ENCODE data around the gene ZCCHC14. TPM values are rescaled to one million over a fixed set of nuclear protein-coding genes. Genes with fewer than 3 reads are reported as not detected.

ZCCHC14 gene
- total and polyA plus RNA-seq, 2 of the 8 experiments (the other 6 are each of a cell fraction or from before 2014, with no cell fraction given), result 8.2 to 28.2 TPM

DNA sequence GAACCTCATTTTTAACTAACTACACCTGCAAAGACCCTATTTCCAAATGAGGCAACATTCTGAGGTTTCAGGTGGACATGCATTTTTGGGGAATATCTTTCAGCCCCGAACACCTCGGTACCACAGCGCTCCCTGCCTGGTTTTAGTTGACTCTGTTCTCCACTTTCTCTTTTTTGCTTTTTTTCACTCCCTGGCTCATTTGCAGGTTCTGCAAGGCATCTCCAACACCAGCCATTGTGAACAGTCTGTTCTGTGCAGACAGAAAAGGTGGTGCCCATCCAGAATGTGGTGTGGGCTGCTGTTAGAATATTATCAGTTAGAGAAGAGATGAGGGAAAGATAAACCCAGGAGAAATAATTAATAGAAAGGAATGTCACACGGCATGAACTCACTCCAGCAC is 32.5 kb upstream of the ZCCHC14 start:
- Histone ChIP-seq H2BK15ac (ENCODE audit: low read length) (no peak overlapping the region), H2AK5ac (ENCODE audit: low read depth, low read length) (no peak overlapping the region)

More for the DNA sequence above, 32.5 kb upstream of the ZCCHC14 start:
- 0 out of 4 replicates have a peak, but pooled peaks cover 0 to 4% of the 10 kb centered on the region in 2 experiments for H3K9me3 ChIP-seq (ENCODE audit: insufficient read depth in 2 of 2, low read depth in 1 of 2, low read length in 1 of 2)
- H3K14ac ChIP-seq (ENCODE audit: insufficient read length), result no peak overlapping the region
- no peak overlapping the region for H4K91ac ChIP-seq (replicated peaks; ENCODE audit: insufficient read length, low read length)
- no peak overlapping the region for H3K4ac ChIP-seq (replicated peaks; ENCODE audit: insufficient read length, low read depth, low read length)
- H2AFZ ChIP-seq (ENCODE audit: low read length), result no peak overlapping the region
- no peak overlapping the region for H4K5ac ChIP-seq (ENCODE audit: insufficient read length, low read depth, low read length)
- FAIRE-seq, result no peak
- ChIA-PET CTCF (ENCODE audit: partially characterized antibody) (no interaction called here), POLR2A (ENCODE audit: partially characterized antibody) (no interaction called here)
- no peak overlapping the region for H2BK120ac ChIP-seq (replicated peaks; ENCODE audit: low read depth, low read length)
- no peak overlapping the region for H3K4me2 ChIP-seq (ENCODE audit: insufficient read depth in 1 of 2, low read depth in 2 of 2, low read length in 2 of 2)
- H3K23ac ChIP-seq (ENCODE audit: insufficient read length), result no peak overlapping the region
- no peaks in the 10 kb centered on the region for H3K79me2 ChIP-seq (ENCODE audit: control insufficient read depth in 1 of 2, insufficient read depth in 2 of 2, low read length in 2 of 2)
- no peak for TF ChIP-seq TBP (IDR thresholded peaks at IDR 0.05; ENCODE audit: low read depth, low read length)
- TF ChIP-seq NANOG (IDR thresholded peaks at IDR 0.05; ENCODE audit: insufficient read depth, low read depth, low read length, poor library complexity, severe bottlenecking), result no peak
- TF ChIP-seq HDAC2 (IDR thresholded peaks at IDR 0.05; ENCODE audit: borderline replicate concordance in 1 of 2, low read depth in 2 of 2, low read length in 2 of 2), result no peak
- TF ChIP-seq GABPA (IDR thresholded peaks at IDR 0.05; ENCODE audit: borderline replicate concordance, insufficient read depth, low read length), result no peak
- TF ChIP-seq BACH1 (IDR thresholded peaks at IDR 0.05; ENCODE audit: low read length), result no peak
- TF ChIP-seq RNF2 (IDR thresholded peaks at IDR 0.05; ENCODE audit: borderline replicate concordance, low read depth, low read length, missing control alignments, poor library complexity, severe bottlenecking), result no peak
- no peak for TF ChIP-seq CBX5 (IDR thresholded peaks at IDR 0.05; ENCODE audit: low read depth, low read length)
- TF ChIP-seq CTBP2 (IDR thresholded peaks at IDR 0.05; ENCODE audit: borderline replicate concordance, insufficient read depth, insufficient read length, low read length), result no peak
- no peak for TF ChIP-seq ZNF274 (IDR thresholded peaks at IDR 0.05; ENCODE audit: borderline replicate concordance, extremely low read depth, low read length)
- TF ChIP-seq TAF7 (optimal IDR thresholded peaks at IDR 0.05; ENCODE audit: borderline replicate concordance, low read depth, low read length), result no peak
- TF ChIP-seq EP300 (IDR thresholded peaks at IDR 0.05; ENCODE audit: borderline replicate concordance in 1 of 2, low read depth in 2 of 2, low read length in 2 of 2), result no peak
- no peak for TF ChIP-seq TEAD4 (IDR thresholded peaks at IDR 0.05; ENCODE audit: low read depth, low read length)
- no peak for TF ChIP-seq SP2 (IDR thresholded peaks at IDR 0.05; ENCODE audit: low read length)
- H3K79me1 ChIP-seq (ENCODE audit: low read depth, low read length), result no peaks in the 10 kb centered on the region
- no peak overlapping the region for H3K18ac ChIP-seq (ENCODE audit: extremely low read depth, low read length)
- no peaks in the 10 kb centered on the region for H3K4me1 ChIP-seq (replicated peaks in 1 of 4; ENCODE audit: control insufficient read depth in 3 of 4, insufficient read depth in 4 of 4, low read length in 3 of 4)
- H2BK12ac ChIP-seq (ENCODE audit: low read depth, low read length), result no peak overlapping the region
- no peaks in the 10 kb centered on the region for H4K20me1 ChIP-seq (replicated peaks in 1 of 2; ENCODE audit: control insufficient read depth in 1 of 2, insufficient read depth in 2 of 2, low read length in 2 of 2)
- H3K36me3 ChIP-seq (ENCODE audit: control insufficient read depth in 2 of 4, insufficient read depth in 4 of 4, low read length in 3 of 4), result no peaks in the 10 kb centered on the region
- H2BK20ac ChIP-seq (ENCODE audit: low read length), result no peak overlapping the region
- no peak overlapping the region for H2BK5ac ChIP-seq (ENCODE audit: low read depth, low read length)
- H3K27me3 ChIP-seq (replicated peaks in 1 of 4; ENCODE audit: control insufficient read depth in 3 of 4, extremely low read depth in 1 of 4, insufficient read depth in 3 of 4, low read length in 3 of 4), result no peaks in the 10 kb centered on the region; a peak in 2 of 7 replicates
- no peak for DNase-seq (ENCODE audit: low read depth in 1 of 2, low spot score in 2 of 2)
- H3K4me3 ChIP-seq (ENCODE audit: extremely low read depth in 1 of 4, insufficient read depth in 2 of 4, low read depth in 3 of 4, low read length in 4 of 4), result no peak overlapping the region
- no peak overlapping the region for H4K8ac ChIP-seq (ENCODE audit: extremely low read depth, insufficient read depth, low read length)
- H3K9ac ChIP-seq (replicated peaks in 1 of 4; ENCODE audit: extremely low read depth in 1 of 4, low read depth in 3 of 4, low read length in 3 of 4), result no peak overlapping the region
- H3K27ac ChIP-seq (ENCODE audit: low read depth, low read length), result no peak overlapping the region
- H3K23me2 ChIP-seq (ENCODE audit: low read depth, low read length), result peaks cover 8% of the 10 kb centered on the region; the same call in 1 of the 2 replicates
- no peak overlapping the region for H3K56ac ChIP-seq (replicated peaks; ENCODE audit: insufficient read length, low read depth, low read length)
- 91% methylated on average over 4 of the region's 4 CpGs; no CpG with 5 or more reads in 1 of the 2 experiments for WGBS, 2 experiments (ENCODE audit: extremely low coverage in 1 of 2, insufficient coverage in 1 of 2, insufficient read length in 1 of 2, insufficient replicate concordance in 2 of 2, low coverage in 1 of 2, low lambda C conversion rate in 2 of 2, missing lambda C conversion rate in 1 of 2)
